ENCODE results near the gene SLC9A5.

Gene SLC9A5

GRCh38 chr16:67265834-67266233 lies 17.1 kb downstream of the SLC9A5 start:
- Histone ChIP-seq H3K4me3 (replicated peaks; ENCODE audit: insufficient read depth, low read length) (no peak overlapping the region), H3K27ac (replicated peaks) (no peak overlapping the region), H3K27me3 (ENCODE audit: insufficient read depth, poor library complexity, severe bottlenecking) (peaks cover 3% of the 10 kb centered on the region)
- TF ChIP-seq, protein P1, sequence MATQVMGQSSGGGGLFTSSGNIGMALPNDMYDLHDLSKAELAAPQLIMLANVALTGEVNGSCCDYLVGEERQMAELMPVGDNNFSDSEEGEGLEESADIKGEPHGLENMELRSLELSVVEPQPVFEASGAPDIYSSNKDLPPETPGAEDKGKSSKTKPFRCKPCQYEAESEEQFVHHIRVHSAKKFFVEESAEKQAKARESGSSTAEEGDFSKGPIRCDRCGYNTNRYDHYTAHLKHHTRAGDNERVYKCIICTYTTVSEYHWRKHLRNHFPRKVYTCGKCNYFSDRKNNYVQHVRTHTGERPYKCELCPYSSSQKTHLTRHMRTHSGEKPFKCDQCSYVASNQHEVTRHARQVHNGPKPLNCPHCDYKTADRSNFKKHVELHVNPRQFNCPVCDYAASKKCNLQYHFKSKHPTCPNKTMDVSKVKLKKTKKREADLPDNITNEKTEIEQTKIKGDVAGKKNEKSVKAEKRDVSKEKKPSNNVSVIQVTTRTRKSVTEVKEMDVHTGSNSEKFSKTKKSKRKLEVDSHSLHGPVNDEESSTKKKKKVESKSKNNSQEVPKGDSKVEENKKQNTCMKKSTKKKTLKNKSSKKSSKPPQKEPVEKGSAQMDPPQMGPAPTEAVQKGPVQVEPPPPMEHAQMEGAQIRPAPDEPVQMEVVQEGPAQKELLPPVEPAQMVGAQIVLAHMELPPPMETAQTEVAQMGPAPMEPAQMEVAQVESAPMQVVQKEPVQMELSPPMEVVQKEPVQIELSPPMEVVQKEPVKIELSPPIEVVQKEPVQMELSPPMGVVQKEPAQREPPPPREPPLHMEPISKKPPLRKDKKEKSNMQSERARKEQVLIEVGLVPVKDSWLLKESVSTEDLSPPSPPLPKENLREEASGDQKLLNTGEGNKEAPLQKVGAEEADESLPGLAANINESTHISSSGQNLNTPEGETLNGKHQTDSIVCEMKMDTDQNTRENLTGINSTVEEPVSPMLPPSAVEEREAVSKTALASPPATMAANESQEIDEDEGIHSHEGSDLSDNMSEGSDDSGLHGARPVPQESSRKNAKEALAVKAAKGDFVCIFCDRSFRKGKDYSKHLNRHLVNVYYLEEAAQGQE (IDR thresholded peaks at IDR 0.05; ENCODE audit: insufficient replicate concordance, low read depth), result no peak
- TF ChIP-seq, protein P2, sequence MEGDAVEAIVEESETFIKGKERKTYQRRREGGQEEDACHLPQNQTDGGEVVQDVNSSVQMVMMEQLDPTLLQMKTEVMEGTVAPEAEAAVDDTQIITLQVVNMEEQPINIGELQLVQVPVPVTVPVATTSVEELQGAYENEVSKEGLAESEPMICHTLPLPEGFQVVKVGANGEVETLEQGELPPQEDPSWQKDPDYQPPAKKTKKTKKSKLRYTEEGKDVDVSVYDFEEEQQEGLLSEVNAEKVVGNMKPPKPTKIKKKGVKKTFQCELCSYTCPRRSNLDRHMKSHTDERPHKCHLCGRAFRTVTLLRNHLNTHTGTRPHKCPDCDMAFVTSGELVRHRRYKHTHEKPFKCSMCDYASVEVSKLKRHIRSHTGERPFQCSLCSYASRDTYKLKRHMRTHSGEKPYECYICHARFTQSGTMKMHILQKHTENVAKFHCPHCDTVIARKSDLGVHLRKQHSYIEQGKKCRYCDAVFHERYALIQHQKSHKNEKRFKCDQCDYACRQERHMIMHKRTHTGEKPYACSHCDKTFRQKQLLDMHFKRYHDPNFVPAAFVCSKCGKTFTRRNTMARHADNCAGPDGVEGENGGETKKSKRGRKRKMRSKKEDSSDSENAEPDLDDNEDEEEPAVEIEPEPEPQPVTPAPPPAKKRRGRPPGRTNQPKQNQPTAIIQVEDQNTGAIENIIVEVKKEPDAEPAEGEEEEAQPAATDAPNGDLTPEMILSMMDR (IDR thresholded peaks at IDR 0.05; ENCODE audit: insufficient read depth, low read length), result no peak
- DNase-seq (ENCODE audit: low read depth in 1 of 2, low spot score in 1 of 2), result no peak

- DNase-seq (ENCODE audit: low read depth in 1 of 2, low spot score in 1 of 2), result no peak
- peaks cover 3% of the 10 kb centered on the region for H3K27me3 ChIP-seq (ENCODE audit: insufficient read depth, poor library complexity, severe bottlenecking)
- TF ChIP-seq POLR2AphosphoS5 (IDR thresholded peaks at IDR 0.05; ENCODE audit: low read depth) (no peak), SPI1 (IDR thresholded peaks at IDR 0.05; ENCODE audit: borderline replicate concordance, low read depth) (no peak), GABPA (IDR thresholded peaks at IDR 0.05; ENCODE audit: low read depth) (no peak)
- TF ChIP-seq, protein P2 (IDR thresholded peaks at IDR 0.05; ENCODE audit: insufficient read depth, low read length), result no peak
- TF ChIP-seq, protein P1 (IDR thresholded peaks at IDR 0.05; ENCODE audit: insufficient replicate concordance, low read depth), result no peak
- H3K4me3 ChIP-seq (replicated peaks; ENCODE audit: insufficient read depth, low read length), result no peak overlapping the region
- H3K27ac ChIP-seq (replicated peaks), result no peak overlapping the region
Measured at GRCh38 chr16:67268136-67268579, 19.4 kb downstream of the SLC9A5 start.

DNA sequence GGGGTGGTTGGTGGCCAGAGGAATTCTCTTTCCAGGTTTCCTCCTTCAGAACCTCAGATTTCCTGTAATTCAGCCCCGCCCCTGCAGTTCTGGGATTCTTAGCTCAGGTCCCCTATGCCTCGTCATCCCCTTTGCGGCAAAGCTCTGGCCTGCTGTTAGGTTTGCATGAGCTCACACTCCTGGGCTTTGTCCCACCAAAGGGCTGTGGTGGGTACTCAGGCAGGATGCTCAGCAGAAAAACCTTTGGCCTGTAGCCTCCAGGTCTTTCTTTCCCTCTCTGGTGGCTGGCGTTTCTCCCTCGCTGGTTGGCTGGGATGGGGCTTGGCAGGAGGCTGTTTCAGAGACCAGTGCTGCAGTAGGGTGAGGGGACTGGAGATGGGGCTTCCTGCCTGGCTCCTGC lies 21.0 kb downstream of the SLC9A5 start:
- H3K27ac ChIP-seq (replicated peaks), result no peak overlapping the region
- no peak overlapping the region for H3K4me3 ChIP-seq (replicated peaks; ENCODE audit: insufficient read depth, low read length)
- peaks cover 3% of the 10 kb centered on the region for H3K27me3 ChIP-seq (ENCODE audit: insufficient read depth, poor library complexity, severe bottlenecking)
- DNase-seq (ENCODE audit: low read depth in 1 of 2, low spot score in 1 of 2), result no peak
- TF ChIP-seq SPI1 (IDR thresholded peaks at IDR 0.05; ENCODE audit: borderline replicate concordance, low read depth), result no peak
- TF ChIP-seq POLR2AphosphoS5 (IDR thresholded peaks at IDR 0.05; ENCODE audit: low read depth), result no peak
- no peak for TF ChIP-seq GABPA (IDR thresholded peaks at IDR 0.05; ENCODE audit: low read depth)
- TF ChIP-seq, protein P2 (IDR thresholded peaks at IDR 0.05; ENCODE audit: insufficient read depth, low read length), result no peak

- no peak for DNase-seq (ENCODE audit: low read depth in 1 of 2, low spot score in 1 of 2)
- H3K4me3 ChIP-seq (replicated peaks; ENCODE audit: insufficient read depth, low read length), result no peak overlapping the region
- H3K27ac ChIP-seq (replicated peaks), result no peak overlapping the region
- TF ChIP-seq, protein P2 (IDR thresholded peaks at IDR 0.05; ENCODE audit: insufficient read depth, low read length), result no peak
- no peak; the same call in 1 of the 2 replicates for TF ChIP-seq POLR2AphosphoS5 (IDR thresholded peaks at IDR 0.05; ENCODE audit: low read depth)
- TF ChIP-seq GABPA (IDR thresholded peaks at IDR 0.05; ENCODE audit: low read depth), result no peak
- no peaks in the 10 kb centered on the region for H3K27me3 ChIP-seq (ENCODE audit: insufficient read depth, poor library complexity, severe bottlenecking)
Measured at GRCh38 chr16:67270931-67271338, 22.2 kb downstream of the SLC9A5 start.

Data from HL-60 (cell line).